AG04449 (cell line): ENCODE data around the gene ZNF236.

ENCODE experiments used
- CTCF ChIA-PET: fragments of 350-600 bp; formaldehyde crosslinking; extraction: SDS; loops from one replicate; lab custom pipeline; 2021; ENCODE audit warnings: antibody characterized with exemption; lab: Yijun Ruan, JAX
- POLR2A ChIA-PET: fragments of 400-600, 350-600 bp; formaldehyde crosslinking; extraction: SDS; loops from one replicate; lab custom pipeline; 2020; ENCODE audit warnings: antibody characterized with exemption, inconsistent platforms; lab: Yijun Ruan, JAX
- DNase-seq: peaks from one replicate; pipeline ENCODE4 v3.0.0-alpha.2; 2010; ENCODE audit warnings: low read depth, low spot score
- H3K4me3 ChIP-seq: 2 replicates; pipeline ENCODE4 v1.5.1; 2011; ENCODE audit warnings: low read depth, mild to moderate bottlenecking, control low read depth, low read length
- CTCF ChIP-seq: IDR thresholded peaks from one replicate; pipeline ENCODE4 v1.5.1; 2011; ENCODE audit warnings: mild to moderate bottlenecking, moderate library complexity, low read length, control low read depth, inconsistent platforms; ENCODE audit not compliant: insufficient read depth; ENCODE audit errors: missing control alignments

ZNF236 gene

GRCh38 chr18:76972241-76972640 lies 149.9 kb downstream of the ZNF236 start:
- CTCF ChIA-PET: interaction anchor here (1.0 to 10.9 kb wide), 4 partner anchors 10 to 240 kb away, joined by 3 to 93 read pairs (median 12); no protein-coding TSS in a partner anchor
- TF ChIP-seq CTCF: no peak
- POLR2A ChIA-PET: no interaction called here
- H3K4me3 ChIP-seq: no peak overlapping the region
- no peak for DNase-seq

- H3K4me3 ChIP-seq: no peak overlapping the region
- no peak for DNase-seq
- ChIA-PET CTCF (interaction anchor here (10.9 kb wide), 1 partner anchor 10 kb away, joined by 93 read pairs; no protein-coding TSS in a partner anchor), POLR2A (no interaction called here)
- TF ChIP-seq CTCF: no peak
Observed at GRCh38 chr18:76972846-76973519, 150.6 kb downstream of the ZNF236 start.

GRCh38 chr18:76973520-76974266 lies 151.3 kb downstream of the ZNF236 start:
- CTCF ChIA-PET: interaction anchor here (1.9 to 2.5 kb wide), 2 partner anchors 10 to 171 kb away, joined by 8 to 19 read pairs; no protein-coding TSS in a partner anchor
- no peak overlapping the region for H3K4me3 ChIP-seq
- POLR2A ChIA-PET: no interaction called here
- DNase-seq: no peak
- TF ChIP-seq CTCF: no peak

- POLR2A ChIA-PET: no interaction called here
- no peak overlapping the region for H3K4me3 ChIP-seq
- CTCF ChIA-PET: interaction anchor here (0.7 to 2.5 kb wide), 3 partner anchors 9 to 171 kb away, joined by 3 to 19 read pairs (median 8); no protein-coding TSS in a partner anchor
- no peak for TF ChIP-seq CTCF
- DNase-seq: no peak
Observed at GRCh38 chr18:76974386-76974785, 152.0 kb downstream of the ZNF236 start.

GRCh38 chr18:76975577-76976110 lies 153.3 kb downstream of the ZNF236 start:
- TF ChIP-seq CTCF: no peak
- POLR2A ChIA-PET: no interaction called here
- H3K4me3 ChIP-seq: no peak overlapping the region
- CTCF ChIA-PET: interaction anchor here (1.0 to 2.5 kb wide), 3 partner anchors 8 to 173 kb away, joined by 3 to 19 read pairs (median 8); no protein-coding TSS in a partner anchor
- DNase-seq: no peak
